ENCODE data around the gene ANKS1B.
A peak's percentile ranks its signal among the peaks of the same experiment; 100 is the strongest.

The ANKS1B gene

GRCh38 chr12:98903875-98904274 lies 1080.9 kb downstream of the ANKS1B start:
- no peak for DNase-seq

- no peak for DNase-seq
Measured at GRCh38 chr12:98901189-98901588, 1083.5 kb downstream of the ANKS1B start.

- DNase-seq = no peak
Measured at GRCh38 chr12:98896938-98897337, 1087.8 kb downstream of the ANKS1B start.

- peak; percentile 39 for DNase-seq
Measured at GRCh38 chr12:98895086-98895651, 1089.6 kb downstream of the ANKS1B start.

GRCh38 chr12:98894412-98895085 lies 1090.2 kb downstream of the ANKS1B start:
- DNase-seq = no peak

- peak; percentile 43 for DNase-seq
Measured at GRCh38 chr12:98893675-98894411, 1090.9 kb downstream of the ANKS1B start.

GRCh38 chr12:98893126-98893674 lies 1091.5 kb downstream of the ANKS1B start:
- DNase-seq = no peak

- no peak for DNase-seq
Measured at GRCh38 chr12:98885778-98886177, 1099.0 kb downstream of the ANKS1B start.

- no peak for DNase-seq
Measured at GRCh38 chr12:98883231-98883630, 1101.5 kb downstream of the ANKS1B start.

GRCh38 chr12:98882526-98882925 lies 1102.2 kb downstream of the ANKS1B start:
- no peak for DNase-seq

GRCh38 chr12:98873776-98874175 lies 1111.0 kb downstream of the ANKS1B start:
- no peak for DNase-seq

- no peak for DNase-seq
Measured at GRCh38 chr12:98870504-98870903, 1114.2 kb downstream of the ANKS1B start.

- DNase-seq = no peak
Measured at GRCh38 chr12:98869886-98870503, 1114.7 kb downstream of the ANKS1B start.

- DNase-seq = no peak
Measured at GRCh38 chr12:98868538-98868937, 1116.2 kb downstream of the ANKS1B start.

- no peak for DNase-seq
Measured at GRCh38 chr12:98868076-98868475, 1116.7 kb downstream of the ANKS1B start.

GRCh38 chr12:98864363-98864762 lies 1120.4 kb downstream of the ANKS1B start:
- DNase-seq = no peak

- no peak for DNase-seq
Measured at GRCh38 chr12:98863167-98863566, 1121.6 kb downstream of the ANKS1B start.

GRCh38 chr12:98861251-98861650 lies 1123.5 kb downstream of the ANKS1B start:
- no peak for DNase-seq

GRCh38 chr12:98856897-98857540 lies 1127.7 kb downstream of the ANKS1B start:
- no peak for DNase-seq

GRCh38 chr12:98852181-98852580 lies 1132.6 kb downstream of the ANKS1B start:
- DNase-seq = no peak

GRCh38 chr12:98847242-98847641 lies 1137.5 kb downstream of the ANKS1B start:
- DNase-seq = no peak

GRCh38 chr12:98845957-98846356 lies 1138.8 kb downstream of the ANKS1B start:
- DNase-seq = no peak

GRCh38 chr12:98840325-98840724 lies 1144.4 kb downstream of the ANKS1B start:
- no peak for DNase-seq
